Muscle layer of duodenum (tissue), 2 donors: ENCODE measurements around the gene MTUS2.

Experiments
- H3K27ac ChIP-seq: one replicate; pipeline ENCODE4 v1.7.0; 2013; ENCODE audit warnings: mild to moderate bottlenecking, low read length
- H3K27me3 ChIP-seq: one replicate; pipeline ENCODE4 v1.7.0; 2013; ENCODE audit warnings: low read depth, mild to moderate bottlenecking, control low read depth, low read length
- H3K36me3 ChIP-seq, 2 donors: one replicate each; pipeline ENCODE4 v1.7.0; 2013; ENCODE audit warnings: low read length in 2 of 2, control low read depth in 1 of 2, mild to moderate bottlenecking in 1 of 2; ENCODE audit not compliant: insufficient read depth in 2 of 2, control insufficient read depth in 1 of 2
- H3K4me1 ChIP-seq, 2 donors: one replicate each; pipeline ENCODE4 v1.7.0; 2013; ENCODE audit warnings: low read length in 2 of 2, mild to moderate bottlenecking in 2 of 2, control low read depth in 1 of 2, moderate library complexity in 1 of 2; ENCODE audit not compliant: insufficient read depth in 2 of 2, control insufficient read depth in 1 of 2
- H3K4me3 ChIP-seq, 2 donors: one replicate each; pipeline ENCODE4 v1.7.0; 2013; ENCODE audit warnings: low read length in 2 of 2, low read depth in 1 of 2, mild to moderate bottlenecking in 1 of 2
- H3K9me3 ChIP-seq, 2 donors: one replicate each; pipeline ENCODE4 v1.7.0; 2013; ENCODE audit warnings: low read length in 2 of 2, control low read depth in 1 of 2, mild to moderate bottlenecking in 1 of 2; ENCODE audit not compliant: control insufficient read depth in 1 of 2
- donor health status: healthy.

Gene MTUS2

DNA sequence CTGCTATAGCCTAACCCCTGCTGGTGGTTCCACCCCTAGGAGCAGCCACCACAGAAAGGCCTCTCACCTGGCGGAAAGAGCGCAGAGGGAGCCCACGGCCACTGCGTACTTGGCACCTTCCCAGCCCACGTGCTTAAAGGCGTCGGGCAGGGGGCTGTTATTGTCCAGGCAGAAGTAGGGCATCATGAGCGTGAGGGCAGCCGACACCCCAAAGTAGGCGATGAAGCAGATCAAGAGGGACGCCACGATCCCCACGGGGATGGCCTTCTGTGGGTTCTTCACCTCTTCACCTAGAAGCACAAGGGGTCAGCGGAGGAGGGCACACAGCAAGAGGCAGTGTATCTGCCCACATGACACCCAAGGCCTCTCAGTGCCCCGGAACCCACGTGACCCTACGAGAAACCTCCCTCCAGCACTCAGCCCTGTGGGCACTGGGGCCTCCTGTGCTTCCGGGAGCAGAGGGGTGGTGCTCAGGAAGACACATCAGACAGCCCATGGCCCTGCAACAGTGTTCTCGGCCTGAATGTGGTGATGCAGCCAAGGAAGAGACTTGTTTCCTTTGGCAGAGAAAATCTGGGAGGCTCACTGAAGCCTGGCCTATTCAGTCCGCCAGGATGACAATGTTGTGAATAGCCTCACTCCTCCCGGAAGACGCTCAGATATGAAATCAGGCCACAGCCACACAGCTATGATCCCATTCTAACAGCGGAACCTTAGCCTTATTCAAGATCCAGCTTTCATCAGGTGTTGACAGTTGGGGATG, 703.2 kb downstream of the MTUS2 start:
- no peaks in the 10 kb centered on the region for H3K9me3 ChIP-seq
- H3K4me3 ChIP-seq = no peak overlapping the region
- H3K27ac ChIP-seq = no peak overlapping the region
- no peaks in the 10 kb centered on the region for H3K27me3 ChIP-seq
- no peaks in the 10 kb centered on the region for H3K4me1 ChIP-seq
- H3K36me3 ChIP-seq = peaks cover 27 to 50% of the 10 kb centered on the region in 2 donors

- Histone ChIP-seq H3K4me1 (no peaks in the 10 kb centered on the region), H3K27me3 (no peaks in the 10 kb centered on the region), H3K4me3 (no peak overlapping the region), H3K36me3 (peaks cover 27 to 49% of the 10 kb centered on the region in 2 donors), H3K27ac (no peak overlapping the region), H3K9me3 (no peaks in the 10 kb centered on the region)
These were observed 704.0 kb downstream of the MTUS2 start for GRCh38 chr13:29524176-29524575.

GRCh38 chr13:29524641-29525040, 704.5 kb downstream of the MTUS2 start:
- peaks cover 26 to 51% of the 10 kb centered on the region in 2 donors for H3K36me3 ChIP-seq
- no peak overlapping the region for H3K27ac ChIP-seq
- H3K27me3 ChIP-seq = no peaks in the 10 kb centered on the region
- H3K9me3 ChIP-seq = no peaks in the 10 kb centered on the region
- H3K4me3 ChIP-seq = no peak overlapping the region
- H3K4me1 ChIP-seq = no peaks in the 10 kb centered on the region

DNA sequence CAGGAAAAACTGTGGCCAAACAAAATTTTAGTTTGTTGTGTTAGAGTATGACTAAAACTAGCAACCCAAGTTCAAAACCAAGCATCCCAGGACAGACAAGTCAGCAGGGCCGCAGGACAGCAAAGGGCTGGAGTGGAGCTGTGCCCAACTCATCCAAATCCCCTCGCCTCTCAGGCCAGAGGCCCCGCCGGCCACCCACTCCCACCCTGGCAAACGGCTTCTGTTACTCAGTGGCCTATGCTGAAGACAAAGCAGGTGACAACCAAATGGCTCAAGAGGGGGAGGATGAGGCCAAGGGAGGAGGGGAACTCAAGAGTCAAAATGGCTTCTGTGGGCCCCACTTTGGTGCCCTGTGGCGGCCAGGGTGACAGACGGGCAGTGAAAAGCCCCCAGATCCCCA, 705.6 kb downstream of the MTUS2 start:
- H3K27ac ChIP-seq = no peak overlapping the region
- peaks cover 32 to 62% of the 10 kb centered on the region in 2 donors for H3K36me3 ChIP-seq
- no peaks in the 10 kb centered on the region for H3K4me1 ChIP-seq
- H3K9me3 ChIP-seq = no peaks in the 10 kb centered on the region
- H3K27me3 ChIP-seq = no peaks in the 10 kb centered on the region
- no peak overlapping the region for H3K4me3 ChIP-seq

GRCh38 chr13:29526741-29527140, 706.6 kb downstream of the MTUS2 start:
- Histone ChIP-seq H3K4me1 (peaks cover 0 to 4% of the 10 kb centered on the region in 2 donors), H3K4me3 (no peak overlapping the region), H3K9me3 (no peaks in the 10 kb centered on the region), H3K36me3 (peaks cover 32 to 58% of the 10 kb centered on the region in 2 donors), H3K27ac (no peak overlapping the region), H3K27me3 (no peaks in the 10 kb centered on the region)

- Histone ChIP-seq H3K36me3 (peaks cover 40 to 50% of the 10 kb centered on the region in 2 donors), H3K4me1 (peaks cover 0 to 4% of the 10 kb centered on the region in 2 donors), H3K4me3 (no peak overlapping the region), H3K27me3 (no peaks in the 10 kb centered on the region), H3K27ac (no peak overlapping the region), H3K9me3 (no peaks in the 10 kb centered on the region)
These were observed 707.4 kb downstream of the MTUS2 start for GRCh38 chr13:29527511-29527910.

- H3K27ac ChIP-seq = no peak overlapping the region
- H3K27me3 ChIP-seq = no peaks in the 10 kb centered on the region
- H3K36me3 ChIP-seq = peaks cover 43 to 46% of the 10 kb centered on the region in 2 donors
- peaks cover 0 to 4% of the 10 kb centered on the region in 2 donors for H3K4me1 ChIP-seq
- H3K4me3 ChIP-seq = no peak overlapping the region
- no peaks in the 10 kb centered on the region for H3K9me3 ChIP-seq
These were observed 707.8 kb downstream of the MTUS2 start for GRCh38 chr13:29527916-29528315.

DNA sequence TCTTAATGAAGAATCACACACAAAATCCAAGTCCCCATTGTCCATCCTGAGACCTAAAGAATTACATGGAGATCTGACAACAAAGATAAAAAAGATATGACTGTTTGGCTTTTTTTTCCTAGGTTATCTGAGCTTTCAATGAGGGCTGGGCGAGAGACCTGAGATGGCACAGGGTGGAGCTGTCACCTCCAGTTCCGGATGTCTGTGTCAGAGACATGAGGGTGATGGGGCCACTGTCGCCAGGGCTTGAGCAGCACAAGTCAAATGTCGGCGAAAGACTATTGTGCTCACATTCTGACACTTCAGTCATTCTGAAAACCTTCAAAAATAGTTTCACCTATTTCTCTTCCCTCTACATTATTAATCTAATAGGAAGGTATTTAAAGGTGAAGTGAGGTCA, 709.6 kb downstream of the MTUS2 start:
- peaks cover 31 to 37% of the 10 kb centered on the region in 2 donors for H3K36me3 ChIP-seq
- no peak overlapping the region for H3K4me3 ChIP-seq
- H3K27ac ChIP-seq = no peak overlapping the region
- no peaks in the 10 kb centered on the region for H3K27me3 ChIP-seq
- peaks cover 0 to 4% of the 10 kb centered on the region in 2 donors for H3K4me1 ChIP-seq
- no peaks in the 10 kb centered on the region for H3K9me3 ChIP-seq

DNA sequence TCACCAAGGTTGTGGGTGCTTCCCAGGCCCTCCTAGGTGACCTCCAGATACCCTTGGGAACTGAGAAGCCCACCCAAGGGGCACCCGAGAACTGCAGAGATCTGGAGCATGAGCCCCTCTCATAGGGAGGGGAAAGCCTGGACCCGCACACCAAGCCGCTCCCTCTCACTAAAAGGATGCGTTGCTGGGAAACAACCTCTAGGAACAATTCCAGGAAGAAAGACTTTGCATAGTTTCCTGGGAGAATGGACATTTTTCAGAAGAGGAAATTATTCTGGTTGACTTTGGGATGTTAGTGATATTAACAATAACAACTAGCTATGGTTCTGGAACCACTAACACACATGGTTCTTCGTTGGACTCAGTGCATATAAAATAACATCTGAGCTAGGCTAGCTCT, 710.8 kb downstream of the MTUS2 start:
- Histone ChIP-seq H3K27me3 (no peaks in the 10 kb centered on the region), H3K27ac (no peak overlapping the region), H3K36me3 (peaks cover 35 to 37% of the 10 kb centered on the region in 2 donors), H3K4me3 (no peak overlapping the region), H3K9me3 (no peaks in the 10 kb centered on the region), H3K4me1 (peaks cover 0 to 4% of the 10 kb centered on the region in 2 donors)

DNA sequence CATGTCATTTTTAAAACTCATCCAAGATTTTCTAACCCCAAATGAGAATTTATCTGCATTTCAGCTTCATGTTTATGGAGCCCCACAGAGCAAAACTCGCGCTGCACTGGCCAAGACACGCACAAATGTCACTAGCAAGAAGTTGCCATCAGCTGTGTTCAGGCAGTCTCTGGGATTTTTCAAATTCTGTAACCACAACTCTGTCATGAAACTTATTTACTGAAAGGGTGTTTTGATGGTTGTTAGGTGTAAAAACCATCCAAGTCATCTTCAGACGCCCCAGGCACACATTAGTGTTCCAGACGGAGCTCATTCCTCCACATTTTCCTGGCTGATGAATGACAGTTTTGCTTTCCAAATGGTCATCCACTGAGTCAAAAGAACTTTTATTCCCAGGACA, 712.0 kb downstream of the MTUS2 start:
- H3K27ac ChIP-seq = no peak overlapping the region
- peaks cover 0 to 4% of the 10 kb centered on the region in 2 donors for H3K4me1 ChIP-seq
- peaks cover 36 to 37% of the 10 kb centered on the region in 2 donors for H3K36me3 ChIP-seq
- H3K27me3 ChIP-seq = no peaks in the 10 kb centered on the region
- H3K4me3 ChIP-seq = no peak overlapping the region
- no peaks in the 10 kb centered on the region for H3K9me3 ChIP-seq

DNA sequence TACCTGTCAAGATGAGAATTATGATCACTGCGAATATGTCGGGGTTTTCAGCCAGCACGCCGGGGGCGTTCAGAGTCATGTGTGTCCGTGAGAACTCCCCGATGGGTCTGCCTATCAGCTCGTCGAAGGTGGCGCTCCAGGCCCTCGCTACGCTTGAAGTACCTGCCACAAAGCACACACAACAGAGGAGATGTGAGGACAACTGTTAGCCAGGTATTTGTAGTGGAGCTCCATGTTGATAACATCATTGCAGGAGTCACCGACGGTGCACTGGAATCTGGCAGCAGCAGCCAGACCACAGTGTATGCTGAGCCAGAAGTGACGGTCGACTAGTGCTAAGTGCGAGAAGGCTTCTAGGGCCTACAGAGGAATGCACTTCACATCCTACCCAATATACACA, 712.7 kb downstream of the MTUS2 start:
- Histone ChIP-seq H3K4me1 (peaks cover under 1 to 6% of the 10 kb centered on the region in 2 donors), H3K9me3 (no peaks in the 10 kb centered on the region), H3K27me3 (no peaks in the 10 kb centered on the region), H3K27ac (no peak overlapping the region), H3K36me3 (peaks cover 30 to 31% of the 10 kb centered on the region in 2 donors), H3K4me3 (no peak overlapping the region)

DNA sequence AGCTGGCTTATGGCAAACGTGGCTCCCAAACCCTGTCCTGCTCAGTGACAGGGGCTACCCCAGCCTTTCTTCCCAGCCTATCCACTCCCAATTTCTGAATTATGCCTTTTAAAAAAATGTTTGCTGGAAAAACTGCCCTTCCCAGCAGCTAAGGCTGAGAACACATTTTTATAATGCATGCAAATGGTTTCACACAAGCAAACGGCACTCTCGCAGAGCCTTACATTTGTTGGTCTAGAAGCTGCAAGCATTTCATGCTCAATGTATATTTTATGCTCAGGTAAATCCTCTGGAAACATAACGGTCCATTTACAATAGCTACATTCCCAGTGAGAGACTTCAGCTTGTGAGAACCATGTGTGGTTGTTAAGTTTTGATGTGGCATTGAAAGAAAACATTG, 713.9 kb downstream of the MTUS2 start:
- Histone ChIP-seq H3K27me3 (no peaks in the 10 kb centered on the region), H3K9me3 (no peaks in the 10 kb centered on the region), H3K4me1 (peaks cover 12 to 19% of the 10 kb centered on the region in 2 donors), H3K36me3 (peaks cover 20 to 23% of the 10 kb centered on the region in 2 donors), H3K27ac (no peak overlapping the region), H3K4me3 (no peak overlapping the region)
